ENCODE results near the gene RAB26. TPM values are rescaled to one million over a fixed set of nuclear protein-coding genes. Genes with fewer than 3 reads are reported as not detected.

The RAB26 gene
- total and polyA plus RNA-seq, 2 experiments from 2014 or later = 4.1 to 8.7 TPM

- peaks cover 2% of the 10 kb centered on the region; the same call in 1 of the 3 replicates for H3K4me1 Mint-ChIP-seq
- no peaks in the 10 kb centered on the region for H3K9me3 Mint-ChIP-seq
- Histone ChIP-seq H3K36me3 (ENCODE audit: insufficient read depth) (no peaks in the 10 kb centered on the region; the same call in 1 of the 2 replicates), H3F3A (replicated peaks; ENCODE audit: low read depth) (peaks cover 22% of the 10 kb centered on the region; the same call in 1 of the 2 replicates), H3K4me3 (no peak overlapping the region), H3K9me2 (ENCODE audit: insufficient read depth) (no peaks in the 10 kb centered on the region), H3K4me1 (ENCODE audit: insufficient read depth) (no peaks in the 10 kb centered on the region), H2AFZ (no peak overlapping the region), H3K27me3 (ENCODE audit: insufficient read depth) (no peaks in the 10 kb centered on the region), H3K79me2 (replicated peaks; ENCODE audit: insufficient read depth) (no peaks in the 10 kb centered on the region; the same call in 1 of the 2 replicates), H3K27ac (ENCODE audit: low read depth) (no peak overlapping the region), H4K20me1 (replicated peaks; ENCODE audit: insufficient read depth) (no peaks in the 10 kb centered on the region; the same call in 1 of the 2 replicates), H3K4me2 (no peak overlapping the region)
- ATAC-seq (no peak), DNase-seq (ENCODE audit: low spot score) (no peak)
- peaks cover 14% of the 10 kb centered on the region for H3K27me3 Mint-ChIP-seq (ENCODE audit: insufficient read depth, low read depth, poor library complexity)
- TF ChIP-seq STAT1 (IDR thresholded peaks at IDR 0.05; ENCODE audit: unreplicated experiment) (no peak), EZH2 (IDR thresholded peaks at IDR 0.05; ENCODE audit: low read depth, unreplicated experiment) (no peak), JUNB (IDR thresholded peaks at IDR 0.05; ENCODE audit: unreplicated experiment) (no peak), POLR2AphosphoS5 (IDR thresholded peaks at IDR 0.05; ENCODE audit: low read depth) (no peak), REST (IDR thresholded peaks at IDR 0.05; ENCODE audit: unreplicated experiment) (no peak), CREB1 (CRISPR knock-in tag; IDR thresholded peaks at IDR 0.05; ENCODE audit: low read depth) (no peak), NANOG (IDR thresholded peaks at IDR 0.05; ENCODE audit: borderline replicate concordance) (no peak), ETS1 (IDR thresholded peaks at IDR 0.05) (no peak), ZNF462 (CRISPR knock-in tag; IDR thresholded peaks at IDR 0.05) (no peak), ZNF331 (CRISPR knock-in tag; IDR thresholded peaks at IDR 0.05; ENCODE audit: low read depth) (no peak), ZNF114 (CRISPR knock-in tag; IDR thresholded peaks at IDR 0.05) (no peak), EZH2phosphoT487 (IDR thresholded peaks at IDR 0.05; ENCODE audit: unreplicated experiment) (no peak), CTCF (conservative IDR thresholded peaks at IDR 0.05; ENCODE audit: low read depth in 2 of 2) (no peak)
- no peak overlapping the region for H3K4me3 Mint-ChIP-seq
- peaks cover 36% of the 10 kb centered on the region for H3K36me3 Mint-ChIP-seq (ENCODE audit: low read depth)
- H3K27ac Mint-ChIP-seq = no peak overlapping the region
Measured at GRCh38 chr16:2172688-2173335, 24.4 kb downstream of the RAB26 start.

All from GM23338 (cell line).